ENCODE data around the gene CGB7. TPM values are rescaled to one million over a fixed set of nuclear protein-coding genes. Genes with fewer than 3 reads are reported as not detected.

Gene CGB7
- total RNA-seq, 1 experiment from 2014 or later, result 0.95 TPM

GRCh38 chr19:49016067-49016839 is 41.3 kb downstream of the CGB7 start:
- TF ChIP-seq TCF7L2 (IDR thresholded peaks at IDR 0.05; ENCODE audit: low read depth, low read length) (no peak), POLR2AphosphoS5 (IDR thresholded peaks at IDR 0.05; ENCODE audit: low read depth, low read length) (no peak), CTCF (IDR thresholded peaks at IDR 0.05) (no peak), REST (IDR thresholded peaks at IDR 0.05; ENCODE audit: insufficient read depth in 1 of 2, low read depth in 2 of 2, low read length in 1 of 2) (no peak), SIN3A (IDR thresholded peaks at IDR 0.05; ENCODE audit: borderline replicate concordance, insufficient read depth, low read depth, low read length) (no peak)
- ChIA-PET CTCF (no interaction called here), POLR2A (no interaction called here)
- ATAC-seq (no peak), DNase-seq (ENCODE audit: low read depth, low spot score) (no peak)
- no peaks in the 10 kb centered on the region; the same call in 1 of the 2 replicates for H3K4me1 ChIP-seq (ENCODE audit: control insufficient read depth, insufficient read depth, low read length)
- no peaks in the 10 kb centered on the region for H3K9me3 ChIP-seq (ENCODE audit: control insufficient read depth, insufficient read depth, low read depth, low read length)
- H3K4me3 ChIP-seq (ENCODE audit: low read depth in 2 of 2, low read length in 2 of 2), result no peak overlapping the region
- intact Hi-C loops (cut with micrococcal nuclease; ENCODE audit: unreplicated experiment) (no loop called here), in situ Hi-C loops (cut with HindIII; ENCODE audit: low pct_unique_long_range_greater_than_20kb, low sequenced_read_pairs) (no loop called here)
- H3K27me3 ChIP-seq (ENCODE audit: control insufficient read depth, insufficient read depth, low read length), result no peaks in the 10 kb centered on the region
- H3K27ac ChIP-seq (ENCODE audit: low read length), result no peak overlapping the region
- BruUV-seq (replicated peaks), result no TSS peak
- H3K36me3 ChIP-seq (ENCODE audit: control insufficient read depth, insufficient read depth, low read length), result no peaks in the 10 kb centered on the region

GRCh38 chr19:49014870-49015255 is 42.7 kb downstream of the CGB7 start:
- ATAC-seq, result no peak
- in situ Hi-C loops (cut with HindIII; ENCODE audit: low pct_unique_long_range_greater_than_20kb, low sequenced_read_pairs), result no loop called here
- Histone ChIP-seq H3K9me3 (ENCODE audit: control insufficient read depth, insufficient read depth, low read depth, low read length) (no peaks in the 10 kb centered on the region), H3K27me3 (ENCODE audit: control insufficient read depth, insufficient read depth, low read length) (no peaks in the 10 kb centered on the region), H3K4me3 (ENCODE audit: low read depth in 2 of 2, low read length in 2 of 2) (no peak overlapping the region), H3K4me1 (ENCODE audit: control insufficient read depth, insufficient read depth, low read length) (no peaks in the 10 kb centered on the region), H3K36me3 (ENCODE audit: control insufficient read depth, insufficient read depth, low read length) (no peaks in the 10 kb centered on the region; the same call in 1 of the 2 replicates), H3K27ac (ENCODE audit: low read length) (no peak overlapping the region)
- intact Hi-C loops (cut with micrococcal nuclease; ENCODE audit: unreplicated experiment), result no loop called here
- TF ChIP-seq TCF7L2 (IDR thresholded peaks at IDR 0.05; ENCODE audit: low read depth, low read length), result no peak
- TF ChIP-seq SIN3A (IDR thresholded peaks at IDR 0.05; ENCODE audit: borderline replicate concordance, insufficient read depth, low read depth, low read length), result no peak
- TF ChIP-seq POLR2AphosphoS5 (IDR thresholded peaks at IDR 0.05; ENCODE audit: low read depth, low read length), result no peak
- TF ChIP-seq CTCF (IDR thresholded peaks at IDR 0.05), result no peak
- no peak for TF ChIP-seq REST (IDR thresholded peaks at IDR 0.05; ENCODE audit: insufficient read depth in 1 of 2, low read depth in 2 of 2, low read length in 1 of 2)
- ChIA-PET POLR2A (no interaction called here), CTCF (no interaction called here)
- no TSS peak for BruUV-seq (replicated peaks)
- DNase-seq (ENCODE audit: low read depth, low spot score), result no peak
